Ishikawa (cell line): ENCODE data around the gene KIF6.

Source experiments
- CEBPB ChIP-seq: IDR thresholded peaks from 2 replicates; pipeline ENCODE4 v1.6.1; 2012
- CREB1 ChIP-seq: IDR thresholded peaks from 2 replicates; pipeline ENCODE4 v1.6.1; 2012; ENCODE audit warnings: low read depth
- EGR1 ChIP-seq: IDR thresholded peaks from 2 replicates; pipeline ENCODE4 v1.6.1; 2012
- EP300 ChIP-seq: IDR thresholded peaks from 2 replicates; pipeline ENCODE4 v1.6.1; 2012; ENCODE audit warnings: borderline replicate concordance
- FOXM1 ChIP-seq: IDR thresholded peaks from 2 replicates; pipeline ENCODE4 v1.6.1; 2012; ENCODE audit warnings: low read depth, borderline replicate concordance
- NFIC ChIP-seq: IDR thresholded peaks from 2 replicates; pipeline ENCODE4 v1.6.1; 2012
- RAD21 ChIP-seq: IDR thresholded peaks from 2 replicates; pipeline ENCODE4 v1.6.1; 2012; ENCODE audit warnings: low read depth
- TAF1 ChIP-seq: IDR thresholded peaks from 2 replicates; pipeline ENCODE4 v1.6.1; 2012; ENCODE audit warnings: low read depth, mild to moderate bottlenecking
- TCF12 ChIP-seq: IDR thresholded peaks from 2 replicates; pipeline ENCODE4 v1.6.1; 2012; ENCODE audit warnings: low read depth
- TEAD4 ChIP-seq: IDR thresholded peaks from 2 replicates; pipeline ENCODE4 v1.6.1; 2012
- YY1 ChIP-seq: IDR thresholded peaks from 2 replicates; pipeline ENCODE4 v1.6.1; 2012; ENCODE audit warnings: low read depth
- ZBTB7A ChIP-seq: IDR thresholded peaks from 2 replicates; pipeline ENCODE4 v1.6.1; 2012; ENCODE audit warnings: low read depth
- TF ChIP-seq, protein P1 (sequence below): IDR thresholded peaks from 2 replicates; pipeline ENCODE4 v1.6.1; 2012
- TF ChIP-seq, protein P2 (sequence below): IDR thresholded peaks from 2 replicates; pipeline ENCODE4 v1.6.1; 2012
- TF ChIP-seq, protein P3 (sequence below): IDR thresholded peaks from 2 replicates; pipeline ENCODE4 v1.6.1; 2012; ENCODE audit warnings: low read depth, mild to moderate bottlenecking

KIF6 gene

DNA sequence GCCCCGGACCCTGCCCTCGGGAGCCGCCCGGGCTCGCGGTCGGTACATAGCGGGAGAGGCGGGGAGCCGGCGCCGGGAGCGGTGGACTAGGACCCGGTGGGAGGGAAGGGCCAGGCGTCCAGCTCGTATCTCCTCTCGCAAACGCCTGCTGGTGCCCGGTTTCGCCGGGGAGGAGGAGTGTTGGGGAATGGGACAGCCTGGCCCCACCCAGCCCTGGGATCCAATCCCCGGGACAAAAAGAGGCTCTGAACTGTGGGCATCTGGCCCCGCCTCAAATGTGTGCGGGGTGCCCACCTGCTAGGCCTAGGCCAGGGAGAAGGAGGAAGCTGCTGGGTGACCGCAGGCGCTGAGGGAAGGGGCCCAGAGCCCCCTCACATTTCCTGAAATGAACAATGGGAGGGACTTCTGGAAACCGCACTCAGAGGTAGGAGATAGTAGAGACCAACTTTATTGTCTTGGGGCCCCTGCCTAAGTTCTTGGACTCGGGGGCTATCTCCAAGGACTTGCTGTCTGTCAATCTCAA lies 410.9 kb downstream of the KIF6 start, which contains the start of gene KCNK17:
TSS of gene KCNK17 (minus strand) at position 147 of the 523 bp plus-strand sequence. CDS start at position 48, 99 bp downstream.
- TF ChIP-seq, protein P1, sequence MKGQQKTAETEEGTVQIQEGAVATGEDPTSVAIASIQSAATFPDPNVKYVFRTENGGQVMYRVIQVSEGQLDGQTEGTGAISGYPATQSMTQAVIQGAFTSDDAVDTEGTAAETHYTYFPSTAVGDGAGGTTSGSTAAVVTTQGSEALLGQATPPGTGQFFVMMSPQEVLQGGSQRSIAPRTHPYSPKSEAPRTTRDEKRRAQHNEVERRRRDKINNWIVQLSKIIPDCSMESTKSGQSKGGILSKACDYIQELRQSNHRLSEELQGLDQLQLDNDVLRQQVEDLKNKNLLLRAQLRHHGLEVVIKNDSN, result no peak
- TF ChIP-seq CREB1 (no peak), NFIC (no peak), RAD21 (no peak), FOXM1 (no peak), EP300 (no peak), ZBTB7A (no peak), TAF1 (no peak), TEAD4 (no peak), YY1 (no peak), EGR1 (no peak), TCF12 (no peak)
- TF ChIP-seq, protein P2, sequence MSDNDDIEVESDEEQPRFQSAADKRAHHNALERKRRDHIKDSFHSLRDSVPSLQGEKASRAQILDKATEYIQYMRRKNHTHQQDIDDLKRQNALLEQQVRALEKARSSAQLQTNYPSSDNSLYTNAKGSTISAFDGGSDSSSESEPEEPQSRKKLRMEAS, result no peak
- TF ChIP-seq, protein P3, sequence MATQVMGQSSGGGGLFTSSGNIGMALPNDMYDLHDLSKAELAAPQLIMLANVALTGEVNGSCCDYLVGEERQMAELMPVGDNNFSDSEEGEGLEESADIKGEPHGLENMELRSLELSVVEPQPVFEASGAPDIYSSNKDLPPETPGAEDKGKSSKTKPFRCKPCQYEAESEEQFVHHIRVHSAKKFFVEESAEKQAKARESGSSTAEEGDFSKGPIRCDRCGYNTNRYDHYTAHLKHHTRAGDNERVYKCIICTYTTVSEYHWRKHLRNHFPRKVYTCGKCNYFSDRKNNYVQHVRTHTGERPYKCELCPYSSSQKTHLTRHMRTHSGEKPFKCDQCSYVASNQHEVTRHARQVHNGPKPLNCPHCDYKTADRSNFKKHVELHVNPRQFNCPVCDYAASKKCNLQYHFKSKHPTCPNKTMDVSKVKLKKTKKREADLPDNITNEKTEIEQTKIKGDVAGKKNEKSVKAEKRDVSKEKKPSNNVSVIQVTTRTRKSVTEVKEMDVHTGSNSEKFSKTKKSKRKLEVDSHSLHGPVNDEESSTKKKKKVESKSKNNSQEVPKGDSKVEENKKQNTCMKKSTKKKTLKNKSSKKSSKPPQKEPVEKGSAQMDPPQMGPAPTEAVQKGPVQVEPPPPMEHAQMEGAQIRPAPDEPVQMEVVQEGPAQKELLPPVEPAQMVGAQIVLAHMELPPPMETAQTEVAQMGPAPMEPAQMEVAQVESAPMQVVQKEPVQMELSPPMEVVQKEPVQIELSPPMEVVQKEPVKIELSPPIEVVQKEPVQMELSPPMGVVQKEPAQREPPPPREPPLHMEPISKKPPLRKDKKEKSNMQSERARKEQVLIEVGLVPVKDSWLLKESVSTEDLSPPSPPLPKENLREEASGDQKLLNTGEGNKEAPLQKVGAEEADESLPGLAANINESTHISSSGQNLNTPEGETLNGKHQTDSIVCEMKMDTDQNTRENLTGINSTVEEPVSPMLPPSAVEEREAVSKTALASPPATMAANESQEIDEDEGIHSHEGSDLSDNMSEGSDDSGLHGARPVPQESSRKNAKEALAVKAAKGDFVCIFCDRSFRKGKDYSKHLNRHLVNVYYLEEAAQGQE, result no peak

DNA sequence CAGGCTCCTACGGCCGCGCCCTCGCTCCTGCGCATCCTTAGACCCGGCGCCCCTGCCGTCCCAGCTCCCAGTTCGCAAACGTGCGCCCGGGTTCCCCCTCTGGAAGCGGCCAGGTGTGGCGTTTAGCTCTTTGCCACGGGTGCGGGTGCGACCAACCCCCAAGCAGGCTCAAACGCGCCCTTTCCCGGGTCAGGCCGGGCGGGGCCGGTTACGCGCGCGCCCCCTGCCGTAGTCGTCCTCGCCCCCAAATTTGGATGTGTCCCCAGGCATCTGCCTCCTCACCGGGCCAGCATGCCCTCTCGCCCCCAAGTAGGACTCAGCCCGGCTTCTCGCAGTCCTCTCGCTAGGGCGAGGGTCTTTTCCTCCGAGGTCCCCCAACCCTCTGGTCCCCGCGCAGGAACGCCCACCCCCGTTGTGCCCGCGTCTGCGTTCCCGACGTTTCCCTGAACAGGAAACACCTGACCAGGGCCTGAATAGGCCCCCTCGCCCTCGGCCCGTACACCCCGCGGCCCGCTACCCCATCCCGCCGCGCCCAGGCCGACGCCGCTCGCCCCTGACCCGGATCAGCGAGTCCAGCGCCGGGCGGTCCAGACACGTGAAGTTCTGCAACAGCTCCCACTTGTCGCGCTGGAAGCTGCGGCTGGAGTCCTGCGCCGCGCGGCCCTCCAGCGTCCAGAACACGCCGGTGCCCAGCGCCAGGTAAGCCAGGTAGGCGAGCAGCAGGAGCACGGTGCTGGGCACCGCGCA lies 411.5 kb downstream of the KIF6 start:
- TF ChIP-seq, protein P2, result 0 out of 2 replicates have a peak, but pooled peaks have one; percentile 42
- TF ChIP-seq CEBPB (no peak), ZBTB7A (no peak), TCF12 (no peak), EP300 (no peak)
- TF ChIP-seq, protein P3, result no peak

DNA sequence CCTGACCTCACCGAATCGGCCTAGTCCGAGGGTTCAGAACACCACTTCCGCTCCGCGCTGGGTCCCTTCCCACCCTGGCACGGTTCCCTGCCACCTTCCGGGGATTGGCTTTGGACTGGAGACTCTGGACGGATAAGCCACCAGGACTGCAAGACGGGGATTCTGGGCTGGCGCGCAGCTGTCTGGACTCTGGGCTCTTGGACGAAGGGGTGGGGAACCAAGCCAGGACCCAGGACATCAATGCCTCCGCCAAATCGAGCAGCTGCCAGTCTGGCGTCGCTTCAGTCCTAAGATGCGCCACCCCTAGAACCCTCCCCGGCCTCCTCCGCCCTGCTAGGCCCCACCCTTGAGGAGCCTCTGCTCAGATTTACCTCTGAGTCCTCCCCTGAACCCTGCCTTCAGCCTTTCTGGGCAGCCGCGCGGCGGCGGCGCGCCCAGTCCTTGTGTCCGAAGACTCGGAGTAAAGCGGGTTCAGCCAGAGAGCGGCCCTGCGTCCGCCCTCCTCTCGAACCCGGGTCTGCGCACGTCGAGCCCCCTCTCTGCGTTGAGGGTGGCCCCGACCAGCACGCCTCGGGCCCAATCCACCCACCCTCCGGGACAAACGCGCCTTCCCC lies 412.2 kb downstream of the KIF6 start:
- TF ChIP-seq FOXM1, result no peak
- TF ChIP-seq, protein P2, result no peak
- no peak for TF ChIP-seq YY1

DNA sequence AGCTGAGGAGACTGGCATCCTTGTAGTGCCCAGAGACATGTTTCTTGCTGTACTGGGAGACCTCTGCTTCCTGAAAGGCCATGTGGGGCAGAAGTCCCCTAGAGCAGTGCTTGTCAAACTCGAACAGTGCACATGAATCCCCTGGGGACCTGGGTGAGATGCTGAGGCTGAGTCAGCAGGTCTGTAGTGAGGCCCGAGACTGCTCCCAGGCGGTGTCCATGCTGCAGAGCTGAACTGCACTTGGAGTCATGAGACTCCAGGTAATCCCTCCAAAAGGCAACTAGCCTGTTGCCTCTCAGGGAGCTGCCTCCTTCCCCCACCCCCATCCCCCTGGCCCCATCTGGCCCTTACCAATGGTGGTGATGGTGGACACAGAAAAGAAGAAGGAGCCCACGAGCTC lies 414.7 kb downstream of the KIF6 start:
- TF ChIP-seq TEAD4 (no peak), ZBTB7A (no peak), EGR1 (no peak), TCF12 (no peak), FOXM1 (no peak), NFIC (no peak), CREB1 (no peak), CEBPB (no peak)
- TF ChIP-seq, protein P1, result no peak

DNA sequence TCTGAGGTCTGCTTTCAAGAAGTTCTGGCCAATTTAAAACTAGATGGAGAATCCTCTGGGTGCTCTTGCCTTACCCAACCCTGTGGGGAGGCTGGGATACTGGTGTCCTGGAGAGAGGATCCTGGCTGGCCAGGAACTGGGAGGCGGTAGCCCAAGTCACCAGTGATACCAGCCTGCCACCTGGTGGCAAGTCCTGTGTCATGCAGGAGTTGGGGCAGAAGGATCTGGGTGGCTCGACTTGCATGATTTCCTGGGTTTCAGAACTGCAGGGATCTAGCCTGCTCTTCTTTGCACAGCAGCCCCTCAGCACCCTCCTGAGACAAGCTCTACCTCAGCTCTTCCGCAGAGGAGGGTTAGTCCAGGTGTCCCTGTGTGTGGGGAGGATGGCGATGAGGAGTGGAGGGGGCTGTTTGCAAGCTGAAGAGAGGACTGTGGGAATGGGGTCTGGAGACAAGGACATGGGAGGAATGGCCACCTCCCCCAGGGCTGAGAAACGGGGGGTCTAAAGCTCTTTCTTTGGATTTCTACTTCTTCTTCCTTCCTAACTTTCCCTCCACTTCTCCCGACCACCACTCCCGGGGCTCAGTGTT lies 415.2 kb downstream of the KIF6 start:
- no peak for TF ChIP-seq CREB1
- peak; percentile 98 for TF ChIP-seq RAD21

DNA sequence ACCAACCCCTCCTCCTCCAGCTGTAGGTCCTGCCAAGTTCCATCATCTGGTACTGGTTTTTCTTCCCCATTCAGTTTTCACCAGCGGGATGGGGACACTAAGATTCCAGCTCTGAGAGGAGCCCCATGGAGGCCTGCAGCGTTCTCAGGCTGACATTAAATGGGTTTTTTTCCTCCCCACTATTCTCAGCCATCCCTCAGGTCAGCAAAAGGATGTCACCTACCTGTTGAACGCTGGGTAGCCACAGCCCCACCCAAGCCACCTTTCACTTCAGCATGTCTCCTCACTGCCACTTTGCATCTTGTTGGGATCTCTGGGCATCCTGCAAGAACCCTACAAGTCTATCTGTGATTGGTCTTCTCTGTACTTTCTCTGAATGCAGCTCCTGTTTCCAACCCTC lies 417.7 kb downstream of the KIF6 start:
- TF ChIP-seq CEBPB, result no peak
- TF ChIP-seq YY1, result no peak
- TF ChIP-seq, protein P1, result no peak
- TF ChIP-seq, protein P3, result no peak
- no peak for TF ChIP-seq FOXM1
- TF ChIP-seq TEAD4, result no peak
- no peak for TF ChIP-seq TAF1
